Erythroblast (primary cell): ENCODE data around the gene TRANK1.

Experiments used
- DNase-seq, 2 experiments: peaks; one replicate each; lab custom pipeline; 2025; lab: John Stamatoyannopoulos, UW
- GATA1 ChIP-seq: IDR thresholded peaks from 2 replicates; pipeline ENCODE4 v1.6.1; 2011; ENCODE audit warnings: low read depth, mild to moderate bottlenecking, control low read depth, low read length, moderate library complexity
- POLR2A ChIP-seq: IDR thresholded peaks from 2 replicates; pipeline ENCODE4 v1.6.1; 2011; ENCODE audit warnings: mild to moderate bottlenecking, low read length

TRANK1 gene

GRCh38 chr3:36814776-36815175 lies 130.1 kb downstream of the TRANK1 start:
- TF ChIP-seq POLR2A, result no peak
- TF ChIP-seq GATA1, result no peak
- DNase-seq, result no peak

GRCh38 chr3:36814066-36814717 lies 130.7 kb downstream of the TRANK1 start:
- TF ChIP-seq GATA1 (no peak), POLR2A (no peak)
- DNase-seq, result no peak

GRCh38 chr3:36813305-36813704 lies 131.5 kb downstream of the TRANK1 start:
- no peak for DNase-seq
- no peak for TF ChIP-seq POLR2A

- no peak for TF ChIP-seq POLR2A
- TF ChIP-seq GATA1, result no peak
- no peak for DNase-seq
Observed at GRCh38 chr3:36812240-36812639, 132.6 kb downstream of the TRANK1 start.

GRCh38 chr3:36811768-36812167 lies 133.1 kb downstream of the TRANK1 start:
- no peak for DNase-seq
- no peak for TF ChIP-seq GATA1
- TF ChIP-seq POLR2A, result no peak

GRCh38 chr3:36804295-36805055 lies 140.4 kb downstream of the TRANK1 start:
- TF ChIP-seq GATA1 (no peak), POLR2A (no peak)
- no peak for DNase-seq

- TF ChIP-seq GATA1 (no peak), POLR2A (no peak)
- DNase-seq, result no peak
Observed at GRCh38 chr3:36803091-36803791, 141.6 kb downstream of the TRANK1 start.

GRCh38 chr3:36800533-36801116 lies 144.2 kb downstream of the TRANK1 start:
- DNase-seq, result no peak
- TF ChIP-seq GATA1 (no peak), POLR2A (no peak)

- DNase-seq, result no peak
- TF ChIP-seq GATA1 (no peak), POLR2A (no peak)
Observed at GRCh38 chr3:36796881-36797280, 148.0 kb downstream of the TRANK1 start.

- TF ChIP-seq GATA1 (no peak), POLR2A (no peak)
- no peak for DNase-seq
Observed at GRCh38 chr3:36796161-36796560, 148.7 kb downstream of the TRANK1 start.

- no peak for DNase-seq
- no peak for TF ChIP-seq POLR2A
- no peak for TF ChIP-seq GATA1
Observed at GRCh38 chr3:36795622-36796021, 149.2 kb downstream of the TRANK1 start.

- peak; percentile 37 to 63 for DNase-seq
Observed at GRCh38 chr3:36792342-36792741, 152.5 kb downstream of the TRANK1 start.

GRCh38 chr3:36790765-36791164 lies 154.1 kb downstream of the TRANK1 start:
- TF ChIP-seq GATA1, result no peak
- TF ChIP-seq POLR2A, result no peak

More at GRCh38 chr3:36792342-36792741, 152.5 kb downstream of the TRANK1 start:
- TF ChIP-seq GATA1 (no peak), POLR2A (no peak)

More at GRCh38 chr3:36790765-36791164, 154.1 kb downstream of the TRANK1 start:
- no peak for DNase-seq
